HG03571 (cell line): ENCODE results near the gene CEP131.

ENCODE experiments used
- ATAC-seq: cut with Tn5 transposase; IDR thresholded peaks from one replicate; pipeline ENCODE4 v1.9.1; 2021; ENCODE audit not compliant: unreplicated experiment

Gene CEP131

GRCh38 chr17:81167638-81168037 lies 55.1 kb downstream of the CEP131 start:
- ATAC-seq, result no peak

- no peak for ATAC-seq
Observed at GRCh38 chr17:81167194-81167524, 55.6 kb downstream of the CEP131 start.

GRCh38 chr17:81166033-81166492 lies 56.7 kb downstream of the CEP131 start, which contains the start of gene AATK:
AATK (minus strand) TSS chr17:81166221; CDS start chr17:81165992, 229 bp downstream.
- ATAC-seq, result no peak

- no peak for ATAC-seq
Observed at GRCh38 chr17:81165246-81166032, 57.3 kb downstream of the CEP131 start, which contains the start of gene PVALEF. PVALEF (plus strand) TSS chr17:81165507; CDS start chr17:81181227, 15,720 bp downstream.

GRCh38 chr17:81164371-81165245 lies 58.2 kb downstream of the CEP131 start:
- ATAC-seq, result no peak

GRCh38 chr17:81163703-81164370 lies 58.9 kb downstream of the CEP131 start:
- ATAC-seq, result no peak

- ATAC-seq, result no peak
Observed at GRCh38 chr17:81163051-81163695, 59.6 kb downstream of the CEP131 start.

- ATAC-seq, result no peak
Observed at GRCh38 chr17:81162491-81162890, 60.3 kb downstream of the CEP131 start.

GRCh38 chr17:81161972-81162371 lies 60.8 kb downstream of the CEP131 start:
- ATAC-seq, result no peak

- ATAC-seq, result no peak
Observed at GRCh38 chr17:81161536-81161935, 61.2 kb downstream of the CEP131 start.

- ATAC-seq, result no peak
Observed at GRCh38 chr17:81160747-81161453, 61.9 kb downstream of the CEP131 start.

- no peak for ATAC-seq
Observed at GRCh38 chr17:81160306-81160705, 62.5 kb downstream of the CEP131 start.

- no peak for ATAC-seq
Observed at GRCh38 chr17:81159611-81160265, 63.0 kb downstream of the CEP131 start.

- no peak for ATAC-seq
Observed at GRCh38 chr17:81158688-81159590, 63.8 kb downstream of the CEP131 start.

GRCh38 chr17:81157848-81158687 lies 64.7 kb downstream of the CEP131 start:
- ATAC-seq, result no peak

GRCh38 chr17:81156866-81157805 lies 65.6 kb downstream of the CEP131 start:
- no peak for ATAC-seq

GRCh38 chr17:81154961-81155360 lies 67.8 kb downstream of the CEP131 start:
- no peak for ATAC-seq
